Ishikawa (cell line): ENCODE data around the gene MRE11.

Experiments
- CEBPB ChIP-seq: IDR thresholded peaks from 2 replicates; pipeline ENCODE4 v1.6.1; 2012
- CREB1 ChIP-seq: IDR thresholded peaks from 2 replicates; pipeline ENCODE4 v1.6.1; 2012; ENCODE audit warnings: low read depth
- EGR1 ChIP-seq: IDR thresholded peaks from 2 replicates; pipeline ENCODE4 v1.6.1; 2012
- EP300 ChIP-seq: IDR thresholded peaks from 2 replicates; pipeline ENCODE4 v1.6.1; 2012; ENCODE audit warnings: borderline replicate concordance
- FOXM1 ChIP-seq: IDR thresholded peaks from 2 replicates; pipeline ENCODE4 v1.6.1; 2012; ENCODE audit warnings: low read depth, borderline replicate concordance
- MAX ChIP-seq: IDR thresholded peaks from 2 replicates; pipeline ENCODE4 v1.6.1; 2012
- NFIC ChIP-seq: IDR thresholded peaks from 2 replicates; pipeline ENCODE4 v1.6.1; 2012
- RAD21 ChIP-seq: IDR thresholded peaks from 2 replicates; pipeline ENCODE4 v1.6.1; 2012; ENCODE audit warnings: low read depth
- TAF1 ChIP-seq: IDR thresholded peaks from 2 replicates; pipeline ENCODE4 v1.6.1; 2012; ENCODE audit warnings: low read depth, mild to moderate bottlenecking
- TCF12 ChIP-seq: IDR thresholded peaks from 2 replicates; pipeline ENCODE4 v1.6.1; 2012; ENCODE audit warnings: low read depth
- TEAD4 ChIP-seq: IDR thresholded peaks from 2 replicates; pipeline ENCODE4 v1.6.1; 2012
- YY1 ChIP-seq: IDR thresholded peaks from 2 replicates; pipeline ENCODE4 v1.6.1; 2012; ENCODE audit warnings: low read depth
- ZBTB7A ChIP-seq: IDR thresholded peaks from 2 replicates; pipeline ENCODE4 v1.6.1; 2012; ENCODE audit warnings: low read depth
- TF ChIP-seq, protein P1 (sequence below): IDR thresholded peaks from 2 replicates; pipeline ENCODE4 v1.6.1; 2012
- TF ChIP-seq, protein P2 (sequence below): IDR thresholded peaks from 2 replicates; pipeline ENCODE4 v1.6.1; 2012; ENCODE audit warnings: low read depth, mild to moderate bottlenecking

The MRE11 gene

GRCh38 chr11:94433049-94433448, 60.6 kb downstream of the MRE11 start:
- no peak for TF ChIP-seq EP300

DNA sequence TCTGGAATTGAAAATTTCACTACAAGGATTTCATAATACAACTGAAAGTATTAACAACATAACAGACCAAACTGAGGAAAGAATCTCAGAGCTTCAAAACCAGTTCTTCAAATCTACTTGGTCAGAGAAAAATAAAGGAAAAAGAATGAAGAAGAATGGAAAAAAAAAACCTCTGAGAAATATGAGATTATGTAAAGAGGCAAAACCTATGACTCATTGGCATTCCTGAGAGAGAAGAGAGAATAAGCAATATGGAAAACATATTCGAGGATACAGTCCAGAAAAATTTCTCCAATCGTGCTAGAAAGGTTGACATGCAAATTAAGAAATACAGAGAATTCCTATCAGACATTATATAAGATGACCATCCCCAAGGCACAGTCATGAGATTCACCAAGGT, 69.0 kb downstream of the MRE11 start:
- TF ChIP-seq TEAD4 (peak; percentile 27; the same call in 1 of the 2 replicates), CEBPB (no peak)

GRCh38 chr11:94424011-94424410, 69.6 kb downstream of the MRE11 start:
- no peak for TF ChIP-seq FOXM1
- TF ChIP-seq TEAD4: 0 out of 2 replicates have a peak, but pooled peaks have one; percentile 35
- peak; percentile 65 for TF ChIP-seq NFIC

DNA sequence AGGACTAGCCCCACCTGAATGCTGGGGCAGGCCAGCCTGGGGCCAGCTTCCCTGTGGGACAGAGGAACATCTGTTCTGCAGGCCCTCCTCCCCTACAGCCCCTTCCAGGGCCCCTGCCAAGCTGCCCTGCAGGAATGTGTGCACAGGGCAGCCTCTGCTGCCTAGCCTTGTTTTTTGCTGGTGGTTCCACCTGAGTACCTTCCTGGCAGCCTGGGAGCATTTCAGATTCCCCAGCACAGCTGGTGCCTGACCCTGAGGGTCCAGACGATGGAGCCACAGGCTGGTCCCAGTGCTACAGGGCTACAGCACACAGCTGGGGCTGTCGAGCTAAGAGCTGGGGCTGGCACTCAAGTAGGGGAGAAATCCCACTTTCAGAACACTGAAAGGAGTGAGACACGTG, 70.1 kb downstream of the MRE11 start:
- peak; percentile 95 for TF ChIP-seq TEAD4
- 0 out of 2 replicates have a peak, but pooled peaks have one; percentile 59 for TF ChIP-seq MAX
- TF ChIP-seq YY1: peak; percentile 37; the same call in 1 of the 2 replicates
- TF ChIP-seq FOXM1: no peak
- no peak for TF ChIP-seq ZBTB7A
- no peak for TF ChIP-seq CEBPB
- peak; percentile 74 for TF ChIP-seq EP300
- no peak for TF ChIP-seq EGR1
- no peak for TF ChIP-seq TAF1
- peak; percentile 94 for TF ChIP-seq TCF12
- TF ChIP-seq, protein P1, sequence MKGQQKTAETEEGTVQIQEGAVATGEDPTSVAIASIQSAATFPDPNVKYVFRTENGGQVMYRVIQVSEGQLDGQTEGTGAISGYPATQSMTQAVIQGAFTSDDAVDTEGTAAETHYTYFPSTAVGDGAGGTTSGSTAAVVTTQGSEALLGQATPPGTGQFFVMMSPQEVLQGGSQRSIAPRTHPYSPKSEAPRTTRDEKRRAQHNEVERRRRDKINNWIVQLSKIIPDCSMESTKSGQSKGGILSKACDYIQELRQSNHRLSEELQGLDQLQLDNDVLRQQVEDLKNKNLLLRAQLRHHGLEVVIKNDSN: no peak
- TF ChIP-seq, protein P2, sequence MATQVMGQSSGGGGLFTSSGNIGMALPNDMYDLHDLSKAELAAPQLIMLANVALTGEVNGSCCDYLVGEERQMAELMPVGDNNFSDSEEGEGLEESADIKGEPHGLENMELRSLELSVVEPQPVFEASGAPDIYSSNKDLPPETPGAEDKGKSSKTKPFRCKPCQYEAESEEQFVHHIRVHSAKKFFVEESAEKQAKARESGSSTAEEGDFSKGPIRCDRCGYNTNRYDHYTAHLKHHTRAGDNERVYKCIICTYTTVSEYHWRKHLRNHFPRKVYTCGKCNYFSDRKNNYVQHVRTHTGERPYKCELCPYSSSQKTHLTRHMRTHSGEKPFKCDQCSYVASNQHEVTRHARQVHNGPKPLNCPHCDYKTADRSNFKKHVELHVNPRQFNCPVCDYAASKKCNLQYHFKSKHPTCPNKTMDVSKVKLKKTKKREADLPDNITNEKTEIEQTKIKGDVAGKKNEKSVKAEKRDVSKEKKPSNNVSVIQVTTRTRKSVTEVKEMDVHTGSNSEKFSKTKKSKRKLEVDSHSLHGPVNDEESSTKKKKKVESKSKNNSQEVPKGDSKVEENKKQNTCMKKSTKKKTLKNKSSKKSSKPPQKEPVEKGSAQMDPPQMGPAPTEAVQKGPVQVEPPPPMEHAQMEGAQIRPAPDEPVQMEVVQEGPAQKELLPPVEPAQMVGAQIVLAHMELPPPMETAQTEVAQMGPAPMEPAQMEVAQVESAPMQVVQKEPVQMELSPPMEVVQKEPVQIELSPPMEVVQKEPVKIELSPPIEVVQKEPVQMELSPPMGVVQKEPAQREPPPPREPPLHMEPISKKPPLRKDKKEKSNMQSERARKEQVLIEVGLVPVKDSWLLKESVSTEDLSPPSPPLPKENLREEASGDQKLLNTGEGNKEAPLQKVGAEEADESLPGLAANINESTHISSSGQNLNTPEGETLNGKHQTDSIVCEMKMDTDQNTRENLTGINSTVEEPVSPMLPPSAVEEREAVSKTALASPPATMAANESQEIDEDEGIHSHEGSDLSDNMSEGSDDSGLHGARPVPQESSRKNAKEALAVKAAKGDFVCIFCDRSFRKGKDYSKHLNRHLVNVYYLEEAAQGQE: no peak
- TF ChIP-seq RAD21: peak; percentile 30; the same call in 1 of the 2 replicates
- peak; percentile 79 for TF ChIP-seq NFIC
- no peak for TF ChIP-seq CREB1

- TF ChIP-seq TCF12: no peak
- TF ChIP-seq FOXM1: no peak
- TF ChIP-seq MAX: no peak
- TF ChIP-seq, protein P2: no peak
- TF ChIP-seq TAF1: no peak
- TF ChIP-seq RAD21: no peak
Observed at GRCh38 chr11:94418123-94418765, 75.4 kb downstream of the MRE11 start.

DNA sequence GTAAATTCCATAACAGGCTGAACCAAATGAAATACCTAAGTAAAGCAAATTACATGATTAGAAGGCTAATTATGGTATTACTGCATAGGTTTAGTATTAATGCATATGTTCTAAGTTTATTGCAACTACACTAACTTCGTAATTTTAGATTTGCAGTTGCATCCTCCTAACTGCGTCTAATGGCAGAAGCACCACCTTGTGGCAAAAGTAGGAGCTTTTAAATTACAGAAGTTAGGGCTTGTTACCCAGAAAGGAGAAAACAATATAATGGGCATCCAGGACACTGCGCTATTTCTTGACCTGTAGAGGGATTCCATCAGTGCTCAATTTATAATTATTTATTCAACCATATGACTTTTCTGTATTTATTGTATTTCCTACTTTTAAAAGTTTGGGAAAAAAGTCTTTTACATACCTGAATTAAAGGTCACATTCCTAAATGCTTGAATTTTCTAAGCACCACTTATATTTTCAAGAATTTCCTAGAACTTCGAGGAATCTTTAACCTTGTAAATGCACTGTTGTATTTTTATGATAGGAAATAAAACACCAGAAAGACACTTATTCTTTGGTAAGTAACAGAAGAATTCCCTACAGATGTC, 76.2 kb downstream of the MRE11 start:
- TF ChIP-seq RAD21 (peak; percentile 49; the same call in 1 of the 2 replicates), EGR1 (no peak)

GRCh38 chr11:94405062-94405833, 88.4 kb downstream of the MRE11 start:
- TF ChIP-seq YY1 (no peak), FOXM1 (no peak), RAD21 (no peak), CEBPB (no peak), NFIC (no peak), EP300 (no peak)
- TF ChIP-seq, protein P2: no peak
